PC-3 (cell line): ENCODE results near the gene SCN9A.

Source experiments
- CTCF ChIP-seq: fragments of 300-600 bp; sonication (generic); conservative IDR thresholded peaks from 2 replicates; pipeline ENCODE4 v1.5.1; 2017; ENCODE audit warnings: antibody characterized with exemption, low read depth, mild to moderate bottlenecking, low read length
- EZH2 ChIP-seq: fragments of 300-600 bp; sonication (generic); IDR thresholded peaks from one replicate; pipeline ENCODE4 v1.6.1; 2017; ENCODE audit warnings: antibody characterized with exemption, mild to moderate bottlenecking, low read length; ENCODE audit not compliant: unreplicated experiment
- EZH2phosphoT487 ChIP-seq: fragments of 300-600 bp; sonication (generic); IDR thresholded peaks from 2 replicates; pipeline ENCODE4 v1.6.1; 2018; ENCODE audit warnings: mild to moderate bottlenecking, antibody characterized with exemption, low read length, borderline replicate concordance

GRCh38 chr2:166365239-166365638, 10.5 kb downstream of the SCN9A start:
- TF ChIP-seq CTCF (no peak), EZH2 (no peak), EZH2phosphoT487 (no peak)
